ENCODE measurements around the gene PFKFB3. TPM values are rescaled to one million over a fixed set of nuclear protein-coding genes. Genes with fewer than 3 reads are reported as not detected.

PFKFB3 gene
- total and polyA plus RNA-seq, 2 of the 13 experiments (the other 11 are each of a cell fraction or from before 2014, with no cell fraction given), result 1.2 to 13.3 TPM

- no peak for TF ChIP-seq PAF1 (CRISPR knock-in tag; IDR thresholded peaks at IDR 0.05)
- TF ChIP-seq GFI1 (CRISPR knock-in tag; IDR thresholded peaks at IDR 0.05; ENCODE audit: borderline replicate concordance), result peak; percentile 92; the same call in 1 of the 2 replicates
- TF ChIP-seq ZNF747 (CRISPR knock-in tag; IDR thresholded peaks at IDR 0.05; ENCODE audit: borderline replicate concordance), result no peak
- TF ChIP-seq ZNF766 (CRISPR knock-in tag; IDR thresholded peaks at IDR 0.05; ENCODE audit: borderline replicate concordance), result peak; percentile 61; the same call in 1 of the 2 replicates
- TF ChIP-seq FOXP1 (IDR thresholded peaks at IDR 0.05), result no peak
- no peak for TF ChIP-seq FOXP1 (CRISPR knock-in tag; IDR thresholded peaks at IDR 0.05)
- TF ChIP-seq BRCA1 (CRISPR knock-in tag; IDR thresholded peaks at IDR 0.05), result no peak; the same call in 1 of the 2 replicates
- TF ChIP-seq TFE3 (CRISPR knock-in tag; IDR thresholded peaks at IDR 0.05), result no peak
- TF ChIP-seq IKZF4 (CRISPR knock-in tag; IDR thresholded peaks at IDR 0.05; ENCODE audit: borderline replicate concordance, low read depth, not compliant biosample characterization), result no peak
- TF ChIP-seq BRD4 (CRISPR knock-in tag; IDR thresholded peaks at IDR 0.05), result 0 out of 2 replicates have a peak, but pooled peaks have one; percentile 66
- TF ChIP-seq MXD4 (CRISPR knock-in tag; IDR thresholded peaks at IDR 0.05), result no peak
- no peak for TF ChIP-seq NFRKB (IDR thresholded peaks at IDR 0.05)
- no peak for TF ChIP-seq NPAS2 (CRISPR knock-in tag; IDR thresholded peaks at IDR 0.05; ENCODE audit: borderline replicate concordance)
- no peak for TF ChIP-seq ZBTB4 (CRISPR knock-in tag; IDR thresholded peaks at IDR 0.05; ENCODE audit: borderline replicate concordance)
- TF ChIP-seq ZNF703 (CRISPR knock-in tag; IDR thresholded peaks at IDR 0.05; ENCODE audit: borderline replicate concordance), result no peak
- TF ChIP-seq ZNF605 (CRISPR knock-in tag; IDR thresholded peaks at IDR 0.05), result no peak
- peak; percentile 99 for TF ChIP-seq MYPOP (CRISPR knock-in tag; IDR thresholded peaks at IDR 0.05)
- TF ChIP-seq, protein P1, sequence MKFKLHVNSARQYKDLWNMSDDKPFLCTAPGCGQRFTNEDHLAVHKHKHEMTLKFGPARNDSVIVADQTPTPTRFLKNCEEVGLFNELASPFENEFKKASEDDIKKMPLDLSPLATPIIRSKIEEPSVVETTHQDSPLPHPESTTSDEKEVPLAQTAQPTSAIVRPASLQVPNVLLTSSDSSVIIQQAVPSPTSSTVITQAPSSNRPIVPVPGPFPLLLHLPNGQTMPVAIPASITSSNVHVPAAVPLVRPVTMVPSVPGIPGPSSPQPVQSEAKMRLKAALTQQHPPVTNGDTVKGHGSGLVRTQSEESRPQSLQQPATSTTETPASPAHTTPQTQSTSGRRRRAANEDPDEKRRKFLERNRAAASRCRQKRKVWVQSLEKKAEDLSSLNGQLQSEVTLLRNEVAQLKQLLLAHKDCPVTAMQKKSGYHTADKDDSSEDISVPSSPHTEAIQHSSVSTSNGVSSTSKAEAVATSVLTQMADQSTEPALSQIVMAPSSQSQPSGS (CRISPR knock-in tag; IDR thresholded peaks at IDR 0.05), result no peak
- TF ChIP-seq NR0B2 (CRISPR knock-in tag; IDR thresholded peaks at IDR 0.05), result 0 out of 2 replicates have a peak, but pooled peaks have one; percentile 29
- no peak for TF ChIP-seq RAD51 (IDR thresholded peaks at IDR 0.05; ENCODE audit: borderline replicate concordance)
- TF ChIP-seq TOPORS (CRISPR knock-in tag; IDR thresholded peaks at IDR 0.05), result no peak
- TF ChIP-seq ISX (CRISPR knock-in tag; conservative IDR thresholded peaks at IDR 0.05), result no peak
- no peak for TF ChIP-seq RARA (CRISPR knock-in tag; IDR thresholded peaks at IDR 0.05)
These were observed 1.2 kb upstream of the PFKFB3 start (continued) for GRCh38 chr10:6201516-6201975.
